HL-60 (cell line): ENCODE results near the gene FGD3.

Experiments
- DNase-seq, 2 experiments: peaks; one replicate each; pipeline ENCODE4 v3.0.0-alpha.2; 2010 to 2020; ENCODE audit warnings: low read depth in 1 of 2, low spot score in 1 of 2
- H3K27ac ChIP-seq: fragments of 250-450 bp; sonication (Bioruptor Pico); replicated peaks from 2 replicates; pipeline ENCODE4 v1.5.1; 2020; ENCODE audit warnings: mild to moderate bottlenecking, moderate library complexity
- H3K27me3 ChIP-seq: fragments of 250-450 bp; sonication (Bioruptor Pico); 2 replicates; pipeline ENCODE4 v1.5.1; 2021; ENCODE audit warnings: mild to moderate bottlenecking, moderate library complexity; ENCODE audit not compliant: insufficient read depth, poor library complexity, severe bottlenecking
- H3K4me3 ChIP-seq: replicated peaks from 2 replicates; pipeline ENCODE4 v1.5.1; 2011; ENCODE audit warnings: mild to moderate bottlenecking, control low read depth, low read length; ENCODE audit not compliant: insufficient read depth
- CTCF ChIP-seq: IDR thresholded peaks from one replicate; pipeline ENCODE4 v1.5.1; 2011; ENCODE audit warnings: low read length, control low read depth, inconsistent platforms; ENCODE audit not compliant: insufficient read depth
- GABPA ChIP-seq: IDR thresholded peaks from 2 replicates; pipeline ENCODE4 v1.6.1; 2012; ENCODE audit warnings: low read depth
- POLR2AphosphoS5 ChIP-seq: IDR thresholded peaks from 2 replicates; pipeline ENCODE4 v1.6.1; 2012; ENCODE audit warnings: low read depth
- REST ChIP-seq: IDR thresholded peaks from 2 replicates; pipeline ENCODE4 v1.6.1; 2012; ENCODE audit warnings: low read depth; ENCODE audit not compliant: insufficient replicate concordance
- SPI1 ChIP-seq: IDR thresholded peaks from 2 replicates; pipeline ENCODE4 v1.6.1; 2012; ENCODE audit warnings: low read depth, mild to moderate bottlenecking, borderline replicate concordance

FGD3 gene

GRCh38 chr9:93008457-93008856 is 61.1 kb downstream of the FGD3 start:
- no peak for DNase-seq
- H3K27me3 ChIP-seq: no peaks in the 10 kb centered on the region
- TF ChIP-seq POLR2AphosphoS5 (no peak), SPI1 (no peak), GABPA (no peak), REST (no peak), CTCF (no peak)
- H3K27ac ChIP-seq: no peak overlapping the region
- H3K4me3 ChIP-seq: no peak overlapping the region

- Histone ChIP-seq H3K27ac (no peak overlapping the region), H3K27me3 (no peaks in the 10 kb centered on the region), H3K4me3 (no peak overlapping the region)
- TF ChIP-seq CTCF: no peak
- no peak for TF ChIP-seq POLR2AphosphoS5
- TF ChIP-seq REST: no peak
- no peak for TF ChIP-seq SPI1
- TF ChIP-seq GABPA: no peak
- DNase-seq: no peak
Measured at GRCh38 chr9:93009337-93010015, 62.2 kb downstream of the FGD3 start.

GRCh38 chr9:93010056-93010455 is 62.7 kb downstream of the FGD3 start:
- no peak overlapping the region for H3K27ac ChIP-seq
- H3K27me3 ChIP-seq: no peaks in the 10 kb centered on the region
- TF ChIP-seq POLR2AphosphoS5: no peak
- TF ChIP-seq SPI1: no peak
- TF ChIP-seq CTCF: no peak
- TF ChIP-seq GABPA: no peak
- TF ChIP-seq REST: no peak
- no peak overlapping the region for H3K4me3 ChIP-seq
- no peak for DNase-seq
